K562 (cell line): ENCODE data around the gene AASDH. TPM values are rescaled to one million over a fixed set of nuclear protein-coding genes. Genes with fewer than 3 reads are reported as not detected.
A peak's percentile ranks its signal among the peaks of the same experiment; 100 is the strongest.

Experiments used
- ATF1 ChIP-seq, 2 experiments: fragments of 450-650 bp in 1 of 2; IDR thresholded peaks; 2 replicates each; pipeline ENCODE4 v1.6.1; 2016; ENCODE audit warnings: missing compliant biosample characterization in 1 of 2, missing genetic modification characterization in 1 of 2
- CEBPG ChIP-seq, 3 experiments: fragments of 200-800 bp in 1 of 3; sonication (Bioruptor generic) in 1 of 3; sonication (generic) in 1 of 3; formaldehyde crosslinking in 1 of 3; IDR thresholded peaks in 2 of 3; conservative IDR thresholded peaks in 1 of 3; 2 replicates each; pipeline versions ENCODE4 v1.6.1 to v1.8.0; 2016 to 2022; ENCODE audit warnings: missing compliant biosample characterization in 2 of 3, missing genetic modification characterization in 2 of 3, mild to moderate bottlenecking in 1 of 3, missing genetic modification reagents in 1 of 3
- FOXK2 ChIP-seq, 2 experiments: fragments of 450-650 bp; IDR thresholded peaks in 1 of 2; conservative IDR thresholded peaks in 1 of 2; 2 replicates each; pipeline ENCODE4 v1.6.1; 2016; ENCODE audit warnings: low read depth in 2 of 2, mild to moderate bottlenecking in 1 of 2
- HOMEZ ChIP-seq: fragments of 250-450 bp; sonication (Bioruptor Pico); IDR thresholded peaks from 2 replicates; pipeline ENCODE4 v1.4.0; 2020; ENCODE audit warnings: mild to moderate bottlenecking, moderate library complexity
- MCM2 ChIP-seq: fragments of 450-650 bp; IDR thresholded peaks from 2 replicates; pipeline ENCODE4 v1.6.1; 2017; ENCODE audit warnings: low read depth, mild to moderate bottlenecking
- NCOA6 ChIP-seq: fragments of 450-650 bp; IDR thresholded peaks from 2 replicates; pipeline ENCODE4 v1.6.1; 2017; ENCODE audit warnings: mild to moderate bottlenecking
- NFATC3 ChIP-seq: fragments of 450-650 bp; IDR thresholded peaks from 2 replicates; pipeline ENCODE4 v1.6.1; 2017; ENCODE audit warnings: mild to moderate bottlenecking
- NR2C1 ChIP-seq, 2 experiments: fragments of 450-650 bp; IDR thresholded peaks; 2 replicates each; pipeline ENCODE4 v1.6.1; 2017; ENCODE audit warnings: mild to moderate bottlenecking in 2 of 2, antibody characterized with exemption in 1 of 2, inconsistent platforms in 1 of 2, missing compliant biosample characterization in 1 of 2, missing genetic modification characterization in 1 of 2
- RBM39 ChIP-seq: fragments of 200-400 bp; formaldehyde crosslinking; optimal IDR thresholded peaks from 2 replicates; pipeline ENCODE3; 2018; ENCODE audit warnings: low read depth, low read length
- RREB1 ChIP-seq: fragments of 250-450 bp; sonication (Bioruptor Pico); IDR thresholded peaks from 2 replicates; pipeline ENCODE4 v1.4.0; 2020
- SMARCA5 ChIP-seq: fragments of 450-650 bp; IDR thresholded peaks from 2 replicates; pipeline ENCODE4 v1.6.1; 2016
- ZBED1 ChIP-seq: IDR thresholded peaks from 2 replicates; pipeline ENCODE4 v1.6.1; 2014
- ZFX ChIP-seq: sonication (generic); formaldehyde crosslinking; IDR thresholded peaks from 2 replicates; pipeline ENCODE4 v1.8.0; 2022; ENCODE audit warnings: mild to moderate bottlenecking, missing genetic modification reagents, moderate library complexity
- ZMIZ1 ChIP-seq, 2 experiments: fragments of 150-350 bp in 1 of 2; IDR thresholded peaks; 2 replicates each; pipeline ENCODE4 v1.6.1; 2012 to 2016; ENCODE audit warnings: low read depth in 2 of 2, low read length in 2 of 2, mild to moderate bottlenecking in 1 of 2, moderate library complexity in 1 of 2
- ZNF3 ChIP-seq: fragments of 250-450 bp; sonication (Bioruptor Pico); IDR thresholded peaks from 2 replicates; pipeline ENCODE4 v1.5.0; 2021; ENCODE audit warnings: mild to moderate bottlenecking, moderate library complexity
- polyA plus RNA-seq, 8 experiments: library from polyadenylated mRNA; depleted of rRNA in 4 of 8; stranded (reverse) in 5 of 8; unstranded in 3 of 8; fragments of >200 nt; fragmentation: Nextera tagmentation in 2 of 8; fragmentation: Illumina TruSeq in 1 of 8; extraction: Ambion mirVana in 2 of 8; extraction: Trizol in 1 of 8; gene quantifications; 2 replicates each; pipeline versions ENCODE4 v1.2.1 to v1.2.3, GENCODE V29; 2011 to 2014; ENCODE audit warnings: inconsistent platforms in 1 of 8, missing spikeins in 1 of 8
- total RNA-seq, 7 experiments: library from RNA; depleted of rRNA in 6 of 7; stranded (reverse); fragments of >200 nt in 6 of 7; fragmentation: Illumina TruSeq in 2 of 7; extraction: Trizol in 2 of 7; gene quantifications; 2 replicates each; pipeline versions ENCODE4 v1.2.1 to v1.2.3, GENCODE V29; 2011 to 2021; ENCODE audit warnings: low replicate concordance in 1 of 7

Gene AASDH
- total and polyA plus RNA-seq, 9 of the 15 experiments (the other 6 are each of a cell fraction or from before 2014, with no cell fraction given), result 8.6 to 29.7 (median 13.7) TPM

- TF ChIP-seq FOXK2 (conservative IDR thresholded peaks at IDR 0.05 in 1 of 2, IDR thresholded peaks at IDR 0.05 in 1 of 2; ENCODE audit: low read depth in 2 of 2) (peak; percentile 90 to 95), RREB1 (CRISPR knock-in tag) (peak; percentile 89), ZFX (CRISPR knock-in tag) (peak; percentile 95), ZBED1 (peak; percentile 25; the same call in 1 of the 2 replicates), SMARCA5 (no peak), ZNF3 (CRISPR knock-in tag) (no peak), MCM2 (no peak), CEBPG (CRISPR knock-in tag; IDR thresholded peaks at IDR 0.05) (peak; percentile 39; the same call in 1 of the 2 replicates), CEBPG (tag; conservative IDR thresholded peaks at IDR 0.05 in 1 of 2, IDR thresholded peaks at IDR 0.05 in 1 of 2) (peak; percentile 49 to 62; a peak in 3 of 4 replicates), NFATC3 (no peak), NR2C1 (IDR thresholded peaks at IDR 0.05) (peak; percentile 88), NR2C1 (tag; IDR thresholded peaks at IDR 0.05) (peak; percentile 81), RBM39 (no peak), ZMIZ1 (IDR thresholded peaks at IDR 0.05; ENCODE audit: low read depth in 2 of 2, low read length in 2 of 2) (peak in 1 of 2 experiments; percentile 35; a peak in 1 of 4 replicates), NCOA6 (no peak), HOMEZ (CRISPR knock-in tag) (no peak), ATF1 (CRISPR knock-in tag; IDR thresholded peaks at IDR 0.05) (peak; percentile 99), ATF1 (tag; IDR thresholded peaks at IDR 0.05) (peak; percentile 100)
Measured at GRCh38 chr4:56387023-56388001, at the start of gene AASDH (continued).
